CD4-positive, alpha-beta T cell treated with Interleukin-6 for 4 hours (primary cell): ENCODE results near the gene ARSI.

ENCODE experiments used
- DNase-seq: peaks from one replicate; pipeline ENCODE4 v3.0.0-alpha.2; 2020; ENCODE audit warnings: mixed read lengths

ARSI gene

DNA sequence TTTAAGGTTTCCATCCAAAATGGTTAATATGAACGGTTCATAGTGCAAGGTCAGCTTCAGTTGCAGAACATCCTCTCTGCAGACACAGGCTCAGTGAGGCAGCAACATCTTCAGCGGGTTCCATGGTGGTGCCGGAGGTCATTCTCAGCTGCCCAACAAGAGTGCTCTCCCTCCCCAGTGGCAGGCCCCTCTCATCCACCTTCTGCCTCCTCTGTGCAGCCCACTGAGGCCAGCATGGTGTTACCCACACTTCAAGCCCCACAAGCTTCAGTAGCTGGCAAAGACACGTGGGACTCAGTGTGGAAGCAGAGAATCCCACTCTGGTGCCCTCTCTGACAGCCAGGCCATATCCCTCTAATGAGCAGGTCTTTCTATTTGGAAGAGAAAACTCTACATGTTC, 4.1 kb upstream of the ARSI start:
- no peak for DNase-seq

- no peak for DNase-seq
These were observed 2.9 kb upstream of the ARSI start for GRCh38 chr5:150305557-150305956.

- DNase-seq, result no peak
These were observed 2.4 kb upstream of the ARSI start for GRCh38 chr5:150305095-150305494.

- no peak for DNase-seq
These were observed 1.9 kb upstream of the ARSI start for GRCh38 chr5:150304481-150305081.

DNA sequence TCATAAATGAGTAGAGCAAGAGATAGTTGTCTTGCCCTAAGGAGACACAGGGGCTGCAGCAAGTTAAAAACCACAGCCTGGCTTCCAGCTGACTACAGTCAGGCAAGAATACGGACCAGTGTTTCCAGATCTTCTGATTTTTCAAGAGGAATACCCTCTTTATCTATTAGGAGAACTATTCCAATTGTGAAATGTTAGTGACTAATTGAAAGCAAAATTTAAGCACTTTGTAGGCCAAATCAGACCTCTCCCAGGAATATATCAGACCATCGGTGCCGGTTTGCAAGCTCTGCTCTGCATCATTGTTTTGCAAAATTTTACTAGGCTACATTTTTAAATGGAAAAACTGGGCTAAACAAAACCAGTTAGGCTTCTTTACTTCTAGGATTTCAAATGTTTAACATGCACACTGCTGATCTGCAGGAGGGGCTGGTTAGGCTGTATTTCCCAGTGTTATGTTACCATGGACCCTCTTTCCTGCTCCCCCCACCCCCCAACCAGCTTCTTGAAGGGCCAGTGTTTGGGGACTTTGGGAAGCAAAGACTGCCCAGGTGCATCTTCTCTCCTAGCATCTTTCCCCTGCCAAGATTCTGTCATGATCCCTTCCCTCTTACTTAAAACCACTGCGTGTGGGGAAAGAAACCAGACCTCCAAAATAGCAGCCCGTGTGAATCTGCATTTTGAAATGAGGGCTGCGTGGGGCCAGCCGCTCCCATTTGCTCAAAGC, 1.1 kb upstream of the ARSI start:
- DNase-seq, result no peak

- DNase-seq, result no peak
These were observed 438 bp upstream of the ARSI start for GRCh38 chr5:150303070-150303615.

DNA sequence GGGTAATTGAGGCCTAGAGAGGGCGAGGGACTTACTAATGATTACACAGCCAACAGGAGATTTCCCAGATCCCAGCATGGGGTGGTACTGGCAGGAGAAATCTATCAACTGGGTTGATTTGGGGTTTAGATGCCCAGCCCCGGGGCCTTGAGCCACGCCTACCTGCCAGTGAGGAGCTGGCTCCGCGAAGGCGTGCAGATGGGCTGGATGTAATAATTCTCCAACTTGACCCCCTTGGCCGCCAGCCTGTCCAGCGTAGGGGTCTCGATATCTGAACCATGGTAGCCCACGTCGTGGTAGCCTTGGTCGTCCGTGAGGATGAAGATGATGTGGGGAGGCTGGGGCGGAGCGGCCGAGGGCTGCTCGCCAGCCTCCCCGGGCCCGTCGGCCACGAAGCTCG, 804 bp downstream of the ARSI start:
- no peak for DNase-seq

DNA sequence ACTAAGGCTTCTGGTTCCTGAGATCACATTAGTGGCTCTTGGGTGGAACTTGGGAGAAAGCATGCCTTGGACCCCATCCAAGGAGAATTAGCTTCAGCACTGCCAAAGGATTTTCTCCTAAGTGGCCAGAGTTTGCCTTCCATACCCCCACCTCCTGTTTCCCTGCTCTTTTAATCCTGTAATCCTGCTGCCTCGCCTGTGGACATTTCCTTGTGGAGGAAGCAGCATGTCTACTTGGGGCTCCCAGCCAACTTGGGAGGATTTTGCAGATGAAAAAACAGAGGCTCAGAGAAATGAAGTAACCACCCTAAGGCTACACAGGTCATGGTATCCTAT, 1.6 kb downstream of the ARSI start:
- no peak for DNase-seq

DNA sequence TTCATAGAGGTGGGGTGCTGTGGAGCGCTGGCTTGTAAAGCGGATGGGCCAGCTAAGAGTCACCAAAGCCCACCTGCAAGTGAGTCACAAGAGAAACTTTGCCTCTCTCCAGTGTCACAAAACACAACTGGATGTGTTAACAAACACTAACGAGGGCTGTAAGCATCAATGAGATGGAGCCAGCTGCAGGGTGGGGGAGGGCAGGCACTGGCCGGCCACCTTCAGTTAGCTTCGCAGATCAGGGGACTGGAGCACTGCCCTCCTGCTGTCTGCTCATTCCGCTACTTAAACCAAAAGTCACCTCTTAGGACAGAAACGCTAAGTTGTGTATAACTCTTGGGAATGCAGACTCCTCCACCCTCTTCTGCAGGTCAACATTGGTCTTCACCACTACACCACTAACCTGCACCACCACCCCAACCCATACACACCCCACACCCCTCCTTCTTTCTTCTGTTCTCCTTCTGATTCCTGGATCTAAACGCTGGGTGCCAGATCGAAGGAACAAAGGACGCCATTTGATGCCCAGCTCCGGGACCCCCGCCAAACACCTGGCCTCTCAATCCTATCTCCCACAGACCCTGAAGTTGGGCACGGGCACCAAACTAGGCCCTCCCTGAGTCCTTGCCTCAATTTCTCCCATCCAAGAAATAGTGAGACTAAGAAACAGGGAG, 2.1 kb downstream of the ARSI start:
- no peak for DNase-seq

GRCh38 chr5:150299571-150300327, 3.0 kb downstream of the ARSI start:
- no peak for DNase-seq

GRCh38 chr5:150298701-150299451, 3.8 kb downstream of the ARSI start:
- no peak for DNase-seq

DNA sequence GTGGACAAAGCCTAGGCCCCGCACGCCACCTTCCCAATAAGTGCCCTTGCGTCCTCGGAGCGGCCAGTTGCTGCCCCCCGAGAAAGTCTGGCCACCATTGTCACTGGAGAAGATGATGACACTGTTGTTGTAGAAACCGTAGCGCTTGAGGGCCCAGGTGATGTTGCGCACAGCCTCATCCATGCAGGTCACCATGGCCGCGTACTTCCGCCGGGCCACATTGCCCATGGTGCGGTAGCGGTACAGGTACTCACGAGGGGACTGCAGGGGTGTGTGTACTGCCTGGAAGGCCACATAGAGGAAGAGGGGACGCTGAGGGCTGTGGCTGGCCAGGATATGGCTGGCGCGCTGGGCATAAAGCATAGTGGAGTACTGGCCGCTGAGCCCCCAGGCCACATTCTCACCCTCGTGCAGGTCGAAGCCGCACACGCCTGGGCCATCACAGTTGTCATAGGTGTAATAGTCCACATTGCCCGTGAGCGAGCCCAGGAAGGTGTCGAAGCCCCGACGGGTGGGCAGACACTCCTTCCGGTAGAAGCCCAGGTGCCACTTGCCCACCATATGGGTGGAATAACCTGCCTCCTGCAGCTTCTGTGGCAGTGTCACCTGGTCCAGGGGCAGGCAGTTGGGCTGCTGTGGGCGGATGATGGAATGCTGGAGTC, 4.6 kb downstream of the ARSI start:
- no peak for DNase-seq

DNA sequence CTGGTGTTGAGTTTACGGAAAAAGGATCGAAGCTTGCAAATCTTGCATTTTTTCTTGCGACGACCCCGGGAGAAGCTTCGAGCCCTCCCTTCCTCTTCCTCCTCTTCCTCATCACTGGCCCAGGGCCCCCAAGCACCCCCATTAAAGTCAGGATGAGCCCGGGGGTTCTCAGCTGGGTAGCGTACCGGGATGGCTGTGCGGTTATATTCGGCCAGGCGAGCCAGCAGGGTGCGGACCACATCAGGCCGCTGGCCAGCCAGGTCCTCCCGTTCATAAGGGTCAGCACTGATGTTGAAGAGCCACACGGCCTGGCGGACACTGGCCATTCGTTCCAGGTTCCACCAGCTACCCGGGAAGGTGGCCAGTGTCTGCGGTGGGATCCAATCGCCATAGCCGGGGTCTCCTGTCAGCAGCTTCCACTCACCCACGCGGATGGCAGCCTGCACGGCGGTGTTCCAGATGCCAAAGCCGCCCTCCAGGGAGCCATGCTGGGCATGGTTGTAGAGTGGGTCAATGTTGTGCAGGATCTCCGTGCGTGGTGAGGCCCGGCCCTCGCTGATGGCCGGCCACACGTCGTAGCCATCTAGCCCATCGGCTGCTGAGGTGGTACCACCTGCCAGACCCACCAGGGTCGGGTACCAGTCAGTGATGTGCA, 5.3 kb downstream of the ARSI start:
- no peak for DNase-seq

GRCh38 chr5:150296496-150296895, 6.2 kb downstream of the ARSI start:
- no peak for DNase-seq

DNA sequence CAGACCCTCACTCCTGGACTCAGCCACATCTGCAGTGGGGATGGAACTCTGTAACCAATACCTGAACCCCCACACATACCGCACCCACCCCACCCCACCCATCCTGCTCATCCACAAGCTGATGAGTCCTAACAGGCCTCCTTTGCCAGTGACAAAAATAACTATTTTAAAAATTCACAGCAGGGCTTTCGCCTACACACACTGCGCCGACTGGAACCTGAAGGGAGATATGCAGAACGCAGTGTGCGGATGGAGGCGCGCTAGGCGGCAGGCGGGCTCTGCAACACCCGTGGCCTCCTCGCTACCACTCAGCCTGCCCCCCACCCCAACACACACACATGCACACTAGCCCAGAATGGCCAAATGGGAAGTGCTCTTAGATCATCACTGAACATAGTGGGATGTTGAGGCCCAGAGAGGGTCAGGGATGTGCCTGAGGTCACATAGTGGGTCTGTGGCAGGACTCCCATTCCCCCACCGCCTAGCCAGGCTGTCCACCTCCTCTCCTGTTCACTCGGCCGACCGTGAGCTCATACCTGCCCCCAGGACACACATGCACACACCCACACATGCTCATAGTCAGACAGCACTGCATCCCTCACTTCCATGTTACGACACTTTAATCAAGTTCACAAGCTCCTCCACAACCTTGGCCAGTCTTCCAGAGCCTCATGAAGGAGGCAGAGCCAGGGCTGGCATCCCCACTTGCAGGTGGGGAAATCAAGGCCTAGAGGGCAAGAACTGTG, 6.8 kb downstream of the ARSI start:
- DNase-seq, result no peak

DNA sequence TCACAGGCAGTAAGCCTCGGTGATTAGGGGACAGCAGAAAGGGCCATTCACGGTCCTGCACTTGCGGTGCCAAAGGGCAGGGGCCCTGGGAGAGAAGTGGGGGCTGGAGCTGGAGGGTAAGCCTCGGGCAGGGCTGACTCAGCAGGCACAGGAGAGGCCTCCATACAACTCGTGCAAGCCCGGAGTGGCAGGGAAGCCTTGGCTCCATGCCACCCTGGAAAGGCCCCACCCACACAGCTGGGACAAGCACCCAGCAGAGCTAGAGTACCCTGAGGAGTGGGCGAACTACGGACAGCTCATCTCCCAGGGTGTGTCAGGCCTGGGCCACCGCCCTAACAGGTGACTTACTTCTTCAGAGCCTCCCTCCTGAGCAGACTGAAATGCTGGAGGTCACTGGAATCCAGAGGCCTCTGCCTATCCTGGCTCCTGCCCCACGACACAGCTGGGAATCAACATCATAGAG, 7.5 kb downstream of the ARSI start:
- no peak for DNase-seq

- no peak for DNase-seq
These were observed 8.1 kb downstream of the ARSI start for GRCh38 chr5:150294551-150295071.

- no peak for DNase-seq
These were observed 9.4 kb downstream of the ARSI start for GRCh38 chr5:150293091-150293941.
